Endodermal cell (in vitro differentiated cells): ENCODE data around the gene RHOH. TPM values are rescaled to one million over a fixed set of nuclear protein-coding genes. Genes with fewer than 3 reads are reported as not detected.

ENCODE experiments used
- DNase-seq: peaks from one replicate; pipeline ENCODE4 v3.0.0-alpha.2; 2017
- H3K27ac ChIP-seq: 2 replicates; pipeline ENCODE4 v1.5.1; 2013; ENCODE audit warnings: mild to moderate bottlenecking, low read depth, low read length, moderate library complexity
- H3K27me3 ChIP-seq: 2 replicates; pipeline ENCODE4 v1.6.1; 2013; ENCODE audit warnings: mild to moderate bottlenecking, low read length, moderate library complexity; ENCODE audit not compliant: insufficient read depth, control insufficient read depth, poor library complexity, severe bottlenecking
- H3K36me3 ChIP-seq: 2 replicates; pipeline ENCODE4 v1.7.0; 2013; ENCODE audit warnings: mild to moderate bottlenecking, low read length, moderate library complexity; ENCODE audit not compliant: control insufficient read depth, insufficient read depth
- H3K4me1 ChIP-seq: one replicate; pipeline ENCODE4 v1.7.0; 2013; ENCODE audit warnings: low read length; ENCODE audit not compliant: control insufficient read depth, insufficient read depth
- H3K4me3 ChIP-seq: 2 replicates; pipeline ENCODE4 v1.5.1; 2013; ENCODE audit warnings: mild to moderate bottlenecking, low read length, moderate library complexity
- H3K9ac ChIP-seq: 2 replicates; pipeline ENCODE4 v1.6.1; 2013; ENCODE audit warnings: mild to moderate bottlenecking, low read length, moderate library complexity; ENCODE audit not compliant: poor library complexity, severe bottlenecking; ENCODE audit errors: extremely low read depth
- H3K9me3 ChIP-seq: 2 replicates; pipeline ENCODE4 v1.6.1; 2013; ENCODE audit warnings: mild to moderate bottlenecking, low read length, moderate library complexity; ENCODE audit not compliant: control insufficient read depth
- H3K27ac Mint-ChIP-seq: 2 replicates; pipeline ENCODE4 v1.8.0; 2020; ENCODE audit warnings: mixed read lengths
- H3K27me3 Mint-ChIP-seq: 2 replicates; pipeline ENCODE4 v1.8.0; 2021; ENCODE audit warnings: mild to moderate bottlenecking, mixed read lengths; ENCODE audit not compliant: insufficient read depth
- H3K36me3 Mint-ChIP-seq: 2 replicates; pipeline ENCODE4 v1.8.0; 2020; ENCODE audit warnings: low read depth, mixed read lengths
- H3K4me1 Mint-ChIP-seq: 2 replicates; pipeline ENCODE4 v1.8.0; 2020; ENCODE audit warnings: mixed read lengths
- H3K4me3 Mint-ChIP-seq: 2 replicates; pipeline ENCODE4 v1.8.0; 2020; ENCODE audit warnings: mild to moderate bottlenecking, moderate library complexity, mixed read lengths
- H3K9me3 Mint-ChIP-seq: 2 replicates; pipeline ENCODE4 v1.8.0; 2020; ENCODE audit warnings: mild to moderate bottlenecking, mixed read lengths
- WGBS, 2 experiments: methylation state at CpG; one replicate each; pipeline versions ENCODE4 v1.1.5 to v1.1.7; 2013; ENCODE audit warnings: missing lambda C conversion rate in 2 of 2, mixed read lengths in 1 of 2; ENCODE audit not compliant: insufficient coverage in 1 of 2, insufficient read length in 1 of 2; 5-methylcytosine and 5-hydroxymethylcytosine counted together
- total RNA-seq, 2 donors: library from RNA; stranded (reverse); fragmentation: NEBNext Ultra II Directional in 1 of 2; extraction: Animal tissue kit (Norgen Biotek cat#: 25700) in 1 of 2; gene quantifications; 2 replicates in 1 of 2; 3 replicates in 1 of 2; pipeline ENCODE4 v1.2.1, GENCODE V29; 2021
- TF ChIP-seq, protein P1 (sequence below): fragments of 200-600 bp; sonication (generic); conservative IDR thresholded peaks from 2 replicates; pipeline ENCODE4 v1.5.0; 2021; ENCODE audit warnings: antibody characterized with exemption, mild to moderate bottlenecking

The RHOH gene
- total RNA-seq, 2 donors from 2014 or later, result 2.9 to 9.4 TPM

DNA sequence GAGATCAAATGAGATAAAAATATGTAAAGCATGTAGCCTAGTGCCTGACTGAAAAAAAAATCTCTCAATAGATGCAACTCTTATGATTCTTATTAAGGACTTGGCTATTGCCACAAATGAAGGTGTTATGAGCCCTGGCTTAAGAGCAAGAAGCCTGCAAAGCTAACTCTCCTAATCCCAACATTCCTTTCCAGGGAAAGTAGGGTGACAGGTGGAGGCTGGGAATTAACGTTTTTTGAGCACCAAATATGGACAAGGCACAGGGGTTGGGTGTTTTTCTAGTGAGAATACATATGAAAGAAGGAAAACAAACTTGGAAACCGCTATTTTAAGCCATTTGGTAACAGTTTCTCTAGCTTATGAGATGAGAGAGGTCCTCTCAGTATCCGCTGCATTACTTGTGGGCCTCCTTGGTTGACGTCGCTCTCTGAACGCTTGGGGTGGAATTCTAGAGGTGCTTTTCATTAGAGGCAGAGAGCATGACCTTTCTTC, 2.4 kb downstream of the RHOH start:
- H3K36me3 Mint-ChIP-seq, result no peaks in the 10 kb centered on the region
- H3K4me3 Mint-ChIP-seq, result peak overlapping the region; percentile 50

GRCh38 chr4:40199999-40200874, 3.4 kb downstream of the RHOH start:
- Mint-ChIP-seq H3K27me3 (no peaks in the 10 kb centered on the region), H3K27ac (peak overlapping the region; percentile 53), H3K4me1 (peaks cover 47% of the 10 kb centered on the region), H3K9me3 (no peaks in the 10 kb centered on the region), H3K36me3 (no peaks in the 10 kb centered on the region), H3K4me3 (peak overlapping the region; percentile 50)
- H3K9me3 ChIP-seq, result no peaks in the 10 kb centered on the region
- H3K4me3 ChIP-seq, result no peak overlapping the region
- TF ChIP-seq, protein P1, sequence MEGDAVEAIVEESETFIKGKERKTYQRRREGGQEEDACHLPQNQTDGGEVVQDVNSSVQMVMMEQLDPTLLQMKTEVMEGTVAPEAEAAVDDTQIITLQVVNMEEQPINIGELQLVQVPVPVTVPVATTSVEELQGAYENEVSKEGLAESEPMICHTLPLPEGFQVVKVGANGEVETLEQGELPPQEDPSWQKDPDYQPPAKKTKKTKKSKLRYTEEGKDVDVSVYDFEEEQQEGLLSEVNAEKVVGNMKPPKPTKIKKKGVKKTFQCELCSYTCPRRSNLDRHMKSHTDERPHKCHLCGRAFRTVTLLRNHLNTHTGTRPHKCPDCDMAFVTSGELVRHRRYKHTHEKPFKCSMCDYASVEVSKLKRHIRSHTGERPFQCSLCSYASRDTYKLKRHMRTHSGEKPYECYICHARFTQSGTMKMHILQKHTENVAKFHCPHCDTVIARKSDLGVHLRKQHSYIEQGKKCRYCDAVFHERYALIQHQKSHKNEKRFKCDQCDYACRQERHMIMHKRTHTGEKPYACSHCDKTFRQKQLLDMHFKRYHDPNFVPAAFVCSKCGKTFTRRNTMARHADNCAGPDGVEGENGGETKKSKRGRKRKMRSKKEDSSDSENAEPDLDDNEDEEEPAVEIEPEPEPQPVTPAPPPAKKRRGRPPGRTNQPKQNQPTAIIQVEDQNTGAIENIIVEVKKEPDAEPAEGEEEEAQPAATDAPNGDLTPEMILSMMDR, result no peak
- no peaks in the 10 kb centered on the region for H3K27me3 ChIP-seq
- no peak overlapping the region for H3K27ac ChIP-seq
- H3K4me1 ChIP-seq, result no peaks in the 10 kb centered on the region
- H3K9ac ChIP-seq, result no peak overlapping the region
- no peak for DNase-seq
- no peaks in the 10 kb centered on the region for H3K36me3 ChIP-seq
- 94 to 96% methylated on average over 11 to 15 of the region's 15 CpGs for WGBS, 2 experiments

More for the DNA sequence above, 2.4 kb downstream of the RHOH start:
- H3K4me3 ChIP-seq, result no peak overlapping the region
- no peaks in the 10 kb centered on the region for H3K36me3 ChIP-seq
- H3K4me1 Mint-ChIP-seq, result peaks cover 54% of the 10 kb centered on the region
- DNase-seq, result no peak
- no peaks in the 10 kb centered on the region for H3K27me3 ChIP-seq
- H3K4me1 ChIP-seq, result no peaks in the 10 kb centered on the region
- H3K9ac ChIP-seq, result no peak overlapping the region
- no peaks in the 10 kb centered on the region for H3K9me3 Mint-ChIP-seq
- H3K27ac Mint-ChIP-seq, result no peak overlapping the region
- TF ChIP-seq, protein P1, result no peak
- H3K27ac ChIP-seq, result no peak overlapping the region
- no peaks in the 10 kb centered on the region for H3K9me3 ChIP-seq
- H3K27me3 Mint-ChIP-seq, result no peaks in the 10 kb centered on the region
- 81 to 84% methylated on average over 5 to 6 of the region's 6 CpGs for WGBS, 2 experiments

DNA sequence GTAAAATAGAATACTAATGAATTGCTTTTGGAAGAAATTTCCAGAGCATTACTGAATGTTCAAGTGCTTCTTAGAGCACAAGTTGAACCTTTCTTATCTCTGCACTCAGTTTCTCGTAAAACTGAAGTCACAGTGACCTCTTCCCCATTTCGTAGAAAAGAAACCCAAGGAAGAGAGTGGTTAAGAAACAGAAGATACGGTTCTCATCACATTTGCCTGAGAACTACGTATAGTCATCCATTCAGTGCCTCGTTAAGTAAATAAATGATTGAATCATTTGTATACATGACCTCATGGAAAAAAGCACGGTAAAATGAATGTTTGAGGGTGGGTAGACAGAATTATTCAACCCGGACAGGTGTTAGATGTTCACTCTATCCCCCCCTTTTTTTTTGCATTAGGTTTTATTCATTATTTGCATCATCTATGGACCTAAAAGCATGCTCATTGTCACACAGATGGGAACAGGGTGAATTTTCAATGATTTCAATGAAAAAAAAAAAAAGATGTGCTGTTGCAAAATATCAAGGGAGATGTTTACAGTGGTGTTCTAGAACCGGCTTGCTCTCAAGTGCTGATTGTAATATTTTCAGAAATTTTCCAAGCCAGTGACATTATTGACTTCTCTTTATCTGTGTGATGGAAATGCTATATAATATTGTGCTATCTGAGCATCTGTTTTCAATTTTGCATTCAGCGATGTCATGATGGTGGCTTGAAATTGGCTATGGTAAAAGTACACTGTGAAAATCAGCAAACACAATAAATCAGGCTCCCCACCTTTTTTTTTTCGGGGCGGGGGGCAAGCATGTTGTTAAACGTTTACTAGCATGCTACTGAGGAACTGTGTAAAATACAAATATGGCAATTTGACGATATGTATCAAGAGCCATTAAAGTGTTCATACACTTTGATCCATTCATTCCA, 4.3 kb downstream of the RHOH start:
- Histone ChIP-seq H3K27ac (no peak overlapping the region), H3K27me3 (no peaks in the 10 kb centered on the region), H3K9ac (no peak overlapping the region), H3K36me3 (no peaks in the 10 kb centered on the region), H3K9me3 (no peaks in the 10 kb centered on the region), H3K4me3 (no peak overlapping the region), H3K4me1 (no peaks in the 10 kb centered on the region)
- TF ChIP-seq, protein P1, result no peak
- H3K4me3 Mint-ChIP-seq, result no peak overlapping the region
- no peaks in the 10 kb centered on the region for H3K9me3 Mint-ChIP-seq
- no peaks in the 10 kb centered on the region for H3K36me3 Mint-ChIP-seq
- 88 to 90% methylated on average over 7 to 13 of the region's 13 CpGs for WGBS, 2 experiments
- H3K4me1 Mint-ChIP-seq, result peaks cover 44% of the 10 kb centered on the region
- H3K27ac Mint-ChIP-seq, result no peak overlapping the region
- no peak for DNase-seq
- H3K27me3 Mint-ChIP-seq, result no peaks in the 10 kb centered on the region
